PC-9 (cell line): Measurements from ENCODE around the gene TRMT1.

Experiments
- EZH2 ChIP-seq: fragments of 200-600 bp; sonication (generic); IDR thresholded peaks from 2 replicates; pipeline ENCODE4 v1.8.0; 2017; ENCODE audit warnings: antibody characterized with exemption, low read depth
- TF ChIP-seq, protein P1 (sequence below): fragments of 200-600 bp; sonication (generic); conservative IDR thresholded peaks from 2 replicates; pipeline ENCODE4 v1.6.1; 2017; ENCODE audit warnings: mixed run types, antibody characterized with exemption, mild to moderate bottlenecking, moderate library complexity

DNA sequence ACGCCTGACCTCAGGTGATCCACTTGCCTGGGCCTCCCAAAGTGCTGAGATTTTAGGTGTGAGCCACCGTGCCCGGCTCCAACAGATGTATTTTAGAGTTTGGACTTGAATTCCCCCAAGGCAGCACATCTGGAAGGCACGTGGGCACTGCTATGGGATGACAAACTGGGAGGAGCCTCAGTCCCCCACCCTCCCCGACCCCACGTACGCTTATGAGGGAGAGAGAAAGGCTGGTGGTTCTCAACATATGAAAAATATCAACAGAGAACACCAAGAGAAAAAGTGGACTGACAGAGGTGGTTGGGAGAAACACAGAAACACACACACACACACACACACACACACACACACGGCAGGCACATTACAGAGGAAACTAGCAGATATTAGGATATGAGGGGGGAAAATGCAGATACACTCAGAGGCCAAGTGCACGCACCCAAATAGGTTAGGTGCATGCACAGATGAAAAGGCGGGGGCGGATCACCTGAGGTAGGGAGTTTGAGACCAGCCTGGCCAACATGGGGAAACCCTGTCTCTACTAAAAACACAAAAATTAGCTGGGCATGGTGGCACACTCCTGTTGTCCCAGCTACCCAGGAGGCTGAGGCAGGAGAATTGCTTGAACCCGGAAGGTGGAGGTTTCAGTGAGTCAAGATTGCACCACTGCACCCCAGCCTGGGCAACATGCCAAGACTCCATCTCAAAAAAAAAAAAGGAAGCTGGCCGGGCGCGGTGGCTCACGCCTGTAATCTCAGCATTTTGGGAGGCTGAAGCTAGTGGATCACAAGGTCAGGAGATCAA, 30.4 kb upstream of the TRMT1 start:
- TF ChIP-seq, protein P1, sequence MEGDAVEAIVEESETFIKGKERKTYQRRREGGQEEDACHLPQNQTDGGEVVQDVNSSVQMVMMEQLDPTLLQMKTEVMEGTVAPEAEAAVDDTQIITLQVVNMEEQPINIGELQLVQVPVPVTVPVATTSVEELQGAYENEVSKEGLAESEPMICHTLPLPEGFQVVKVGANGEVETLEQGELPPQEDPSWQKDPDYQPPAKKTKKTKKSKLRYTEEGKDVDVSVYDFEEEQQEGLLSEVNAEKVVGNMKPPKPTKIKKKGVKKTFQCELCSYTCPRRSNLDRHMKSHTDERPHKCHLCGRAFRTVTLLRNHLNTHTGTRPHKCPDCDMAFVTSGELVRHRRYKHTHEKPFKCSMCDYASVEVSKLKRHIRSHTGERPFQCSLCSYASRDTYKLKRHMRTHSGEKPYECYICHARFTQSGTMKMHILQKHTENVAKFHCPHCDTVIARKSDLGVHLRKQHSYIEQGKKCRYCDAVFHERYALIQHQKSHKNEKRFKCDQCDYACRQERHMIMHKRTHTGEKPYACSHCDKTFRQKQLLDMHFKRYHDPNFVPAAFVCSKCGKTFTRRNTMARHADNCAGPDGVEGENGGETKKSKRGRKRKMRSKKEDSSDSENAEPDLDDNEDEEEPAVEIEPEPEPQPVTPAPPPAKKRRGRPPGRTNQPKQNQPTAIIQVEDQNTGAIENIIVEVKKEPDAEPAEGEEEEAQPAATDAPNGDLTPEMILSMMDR = no peak
- TF ChIP-seq EZH2 = no peak
